H1 (cell line): ENCODE data around the gene STX7. TPM values are rescaled to one million over a fixed set of nuclear protein-coding genes. Genes with fewer than 3 reads are reported as not detected.

ENCODE experiments used
- CHD1 ChIP-seq: IDR thresholded peaks from 2 replicates; pipeline ENCODE4 v1.6.1; 2012; ENCODE audit warnings: low read depth, low read length, improper control_type of control experiment
- EGR1 ChIP-seq: IDR thresholded peaks from 2 replicates; pipeline ENCODE4 v1.6.1; 2011; ENCODE audit warnings: low read depth, low read length, borderline replicate concordance
- EZH2 ChIP-seq: fragments of 200-600 bp; sonication (generic); IDR thresholded peaks from 2 replicates; pipeline ENCODE4 v1.7.1; 2012; ENCODE audit warnings: low read depth, mild to moderate bottlenecking, moderate library complexity, low read length, inconsistent platforms; ENCODE audit not compliant: severe bottlenecking
- GABPA ChIP-seq: IDR thresholded peaks from 2 replicates; pipeline ENCODE4 v1.6.1; 2011; ENCODE audit warnings: mild to moderate bottlenecking, low read length, moderate library complexity, borderline replicate concordance; ENCODE audit not compliant: insufficient read depth
- HDAC6 ChIP-seq: IDR thresholded peaks from one replicate; pipeline ENCODE4 v1.7.1; 2012; ENCODE audit warnings: low read depth, mild to moderate bottlenecking, inconsistent platforms, low read length, moderate library complexity
- KDM4A ChIP-seq: IDR thresholded peaks from one replicate; pipeline ENCODE4 v1.7.1; 2012; ENCODE audit warnings: low read depth, mild to moderate bottlenecking, moderate library complexity, low read length, inconsistent platforms; ENCODE audit not compliant: severe bottlenecking
- PHF8 ChIP-seq: fragments of 200-600 bp; sonication (generic); conservative IDR thresholded peaks from 2 replicates; pipeline ENCODE4 v1.7.1; 2012; ENCODE audit warnings: low read depth, mild to moderate bottlenecking, inconsistent platforms, low read length, moderate library complexity
- polyA plus RNA-seq, 7 experiments: library from polyadenylated mRNA; depleted of rRNA in 3 of 7; stranded (reverse) in 5 of 7; unstranded in 2 of 7; fragments of >200 nt in 5 of 7; fragments of 200-250 nt in 2 of 7; gene quantifications; 1 replicate in 5 of 7; 2 replicates in 1 of 7; 4 replicates in 1 of 7; pipeline versions ENCODE4 v1.2.1 to v1.2.3, GENCODE V29; 2011 to 2013; ENCODE audit warnings: missing spikeins in 2 of 7, mixed read lengths in 2 of 7
- total RNA-seq: library from RNA; stranded (reverse); fragmentation: NEBNext Ultra II Directional; extraction: Animal tissue kit (Norgen Biotek cat#: 25700); gene quantifications from 2 replicates; pipeline ENCODE4 v1.2.1, GENCODE V29; 2021

The STX7 gene
- total and polyA plus RNA-seq, 2 of the 8 experiments (the other 6 are each of a cell fraction or from before 2014, with no cell fraction given), result 5.7 to 27.9 TPM

GRCh38 chr6:132513831-132514545 lies 1.1 kb upstream of the STX7 start (continued):
- TF ChIP-seq GABPA, result no peak
- no peak for TF ChIP-seq EZH2
- no peak for TF ChIP-seq EGR1
- TF ChIP-seq KDM4A, result no peak
- TF ChIP-seq HDAC6, result no peak
- no peak for TF ChIP-seq CHD1
- no peak for TF ChIP-seq PHF8
